GM12873 (cell line): Measurements from ENCODE around the gene DYSF.

Experiments
- TF ChIP-seq, protein P1 (sequence below): IDR thresholded peaks from 2 replicates; pipeline ENCODE4 v1.5.1; 2012; ENCODE audit warnings: low read depth, mild to moderate bottlenecking, moderate library complexity, low read length, control low read depth; ENCODE audit not compliant: insufficient read depth; ENCODE audit errors: missing control alignments

Gene DYSF

DNA sequence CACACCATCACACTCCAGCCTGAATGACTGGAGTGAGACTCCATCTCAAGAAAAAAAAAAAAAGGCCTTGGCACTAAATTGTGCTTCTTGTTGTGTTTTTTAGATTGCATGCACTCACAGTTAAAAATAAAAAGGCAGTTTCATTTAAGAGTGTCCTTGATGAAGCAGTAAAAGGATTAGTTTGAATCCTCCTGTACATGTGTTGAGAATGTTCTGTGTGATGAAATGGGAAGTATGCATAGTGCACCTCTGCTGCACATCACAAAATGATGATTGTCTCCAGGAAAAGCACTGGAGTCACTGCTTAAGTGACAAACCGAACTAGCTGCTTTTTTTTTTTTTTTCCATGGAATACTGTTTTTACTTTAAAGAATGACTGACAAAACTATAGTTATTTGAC is 23.1 kb downstream of the DYSF start:
- TF ChIP-seq, protein P1, sequence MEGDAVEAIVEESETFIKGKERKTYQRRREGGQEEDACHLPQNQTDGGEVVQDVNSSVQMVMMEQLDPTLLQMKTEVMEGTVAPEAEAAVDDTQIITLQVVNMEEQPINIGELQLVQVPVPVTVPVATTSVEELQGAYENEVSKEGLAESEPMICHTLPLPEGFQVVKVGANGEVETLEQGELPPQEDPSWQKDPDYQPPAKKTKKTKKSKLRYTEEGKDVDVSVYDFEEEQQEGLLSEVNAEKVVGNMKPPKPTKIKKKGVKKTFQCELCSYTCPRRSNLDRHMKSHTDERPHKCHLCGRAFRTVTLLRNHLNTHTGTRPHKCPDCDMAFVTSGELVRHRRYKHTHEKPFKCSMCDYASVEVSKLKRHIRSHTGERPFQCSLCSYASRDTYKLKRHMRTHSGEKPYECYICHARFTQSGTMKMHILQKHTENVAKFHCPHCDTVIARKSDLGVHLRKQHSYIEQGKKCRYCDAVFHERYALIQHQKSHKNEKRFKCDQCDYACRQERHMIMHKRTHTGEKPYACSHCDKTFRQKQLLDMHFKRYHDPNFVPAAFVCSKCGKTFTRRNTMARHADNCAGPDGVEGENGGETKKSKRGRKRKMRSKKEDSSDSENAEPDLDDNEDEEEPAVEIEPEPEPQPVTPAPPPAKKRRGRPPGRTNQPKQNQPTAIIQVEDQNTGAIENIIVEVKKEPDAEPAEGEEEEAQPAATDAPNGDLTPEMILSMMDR: no peak

DNA sequence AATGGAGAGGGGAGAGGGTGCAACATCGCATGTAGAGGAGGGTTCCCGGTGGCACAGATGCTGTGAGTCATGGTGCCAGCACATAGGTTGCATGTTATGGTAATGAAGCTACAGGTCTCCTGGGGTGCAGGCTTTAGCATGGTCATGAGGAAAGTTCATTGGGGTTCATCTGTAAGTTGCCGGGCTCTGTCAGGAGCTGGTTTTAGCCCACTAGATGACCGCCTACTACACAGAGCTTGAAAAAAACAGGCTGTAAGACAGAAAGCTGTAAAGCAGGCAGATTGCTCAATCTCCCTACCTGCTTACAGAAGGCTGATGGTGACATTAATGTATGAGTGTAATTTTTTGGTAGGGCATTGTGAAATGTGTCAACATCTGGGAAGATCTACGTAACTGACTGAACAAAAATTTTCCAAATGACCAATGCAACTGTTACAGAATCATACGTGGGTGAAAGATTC is 23.9 kb downstream of the DYSF start:
- TF ChIP-seq, protein P1: no peak

DNA sequence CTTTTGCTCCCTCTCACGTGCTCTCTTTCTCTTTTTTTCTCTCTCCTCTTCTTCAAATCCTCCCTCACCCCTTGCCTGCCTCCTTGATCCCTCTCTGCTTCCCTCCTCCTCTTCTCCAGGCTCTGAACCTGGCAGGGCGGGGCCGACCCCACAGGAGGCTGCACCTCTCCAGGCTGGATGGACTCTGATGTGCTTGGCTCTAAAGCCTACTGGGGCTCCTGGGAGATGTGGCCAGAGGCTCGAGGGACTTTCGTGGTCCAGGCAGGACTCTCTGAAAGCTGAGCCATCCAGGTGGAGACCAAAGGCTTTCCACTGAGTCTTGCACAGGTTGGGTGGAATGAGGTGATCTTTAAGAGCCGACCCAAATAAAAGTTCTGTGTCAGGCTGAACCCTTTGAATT is 25.4 kb downstream of the DYSF start:
- TF ChIP-seq, protein P1: no peak

DNA sequence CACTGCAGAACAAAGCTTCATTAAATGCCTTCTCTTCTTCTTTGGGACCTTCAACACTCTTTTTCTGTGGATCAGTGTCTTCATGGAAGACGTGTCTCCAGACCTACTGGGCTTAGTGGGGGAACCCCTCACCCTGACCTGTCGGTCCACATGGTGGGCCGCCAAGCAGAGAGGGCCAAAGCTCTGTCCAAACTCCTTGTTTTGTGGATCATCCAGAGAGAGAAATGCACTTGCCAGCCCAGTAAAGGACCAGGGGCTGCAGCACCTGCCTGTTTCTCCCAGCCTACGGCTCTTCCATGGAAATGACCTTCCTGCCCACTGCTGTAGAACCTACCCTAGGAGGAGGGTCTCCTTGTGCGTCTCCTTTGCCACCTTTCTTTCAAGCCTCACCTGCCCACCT is 25.9 kb downstream of the DYSF start:
- TF ChIP-seq, protein P1: no peak

DNA sequence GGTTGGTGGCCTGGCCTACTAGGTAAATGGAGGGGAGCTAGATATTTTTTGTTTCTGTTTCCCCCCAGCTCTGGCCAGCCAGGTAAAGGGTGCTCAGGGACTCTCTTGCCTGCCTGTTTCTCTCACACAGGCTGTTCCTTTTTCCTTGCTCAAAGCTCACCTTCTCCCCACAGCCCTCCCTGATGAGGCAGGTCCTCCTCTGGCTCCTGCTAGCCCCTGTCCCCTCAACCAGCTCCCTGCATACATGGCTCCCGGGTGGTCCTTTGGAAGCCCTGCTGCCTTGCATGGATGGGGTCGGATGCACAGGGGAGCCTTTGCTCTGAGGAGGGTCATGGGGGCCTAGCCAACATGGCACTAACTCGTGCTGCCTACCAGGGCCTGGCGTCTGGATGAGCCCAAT is 27.8 kb downstream of the DYSF start:
- TF ChIP-seq, protein P1: no peak

DNA sequence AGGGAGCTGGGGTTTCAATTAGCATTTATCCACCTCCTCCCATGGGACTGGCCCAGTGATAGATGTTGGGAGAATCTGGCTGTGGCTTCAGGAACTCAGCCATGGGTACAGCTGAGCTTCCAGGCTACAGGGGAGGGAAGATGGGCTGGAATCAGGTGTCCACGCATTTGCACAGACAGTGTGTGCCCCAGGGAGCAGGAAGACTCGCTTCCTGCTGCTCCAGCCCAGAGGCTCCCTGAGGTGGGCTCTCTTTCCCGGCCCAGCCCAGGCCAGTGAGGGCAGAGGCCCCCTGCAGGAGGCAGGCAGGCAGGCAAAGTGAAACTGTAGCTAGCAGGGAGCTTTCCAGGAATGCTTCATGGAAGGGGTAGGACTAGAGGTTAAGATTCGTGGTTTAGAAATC is 28.7 kb downstream of the DYSF start:
- TF ChIP-seq, protein P1: no peak

DNA sequence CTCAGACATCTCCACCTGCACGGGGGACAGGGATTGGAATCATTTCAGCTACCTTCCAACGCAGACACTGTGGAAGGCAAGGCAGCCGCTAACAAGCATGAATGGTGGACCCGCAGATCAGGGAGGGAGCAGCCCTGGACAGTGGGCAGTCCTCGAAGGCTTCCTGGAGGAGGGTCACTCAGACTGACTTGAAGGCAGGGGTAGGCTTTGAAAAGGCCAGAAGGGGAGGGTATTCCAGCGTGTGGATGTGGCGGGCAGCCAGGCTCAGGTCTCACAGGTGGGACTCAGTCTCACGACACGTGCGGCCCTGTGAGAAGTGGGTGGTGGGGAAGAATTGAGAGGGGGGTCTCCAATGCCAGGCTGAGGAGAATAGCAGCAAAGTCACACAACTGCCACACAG is 29.9 kb downstream of the DYSF start:
- TF ChIP-seq, protein P1: no peak
